Uterus (tissue), 4 donors: ENCODE results near the gene HIPK2. TPM values are rescaled to one million over a fixed set of nuclear protein-coding genes. Genes with fewer than 3 reads are reported as not detected.

Experiments
- DNase-seq, 2 donors: peaks; one replicate each; pipeline ENCODE4 v3.0.0-alpha.2; 2019 to 2020
- H3K27ac ChIP-seq, 2 donors: fragments of 200-600 bp; sonication (generic); 1 replicate in 1 of 2; 2 replicates in 1 of 2; pipeline ENCODE4 v1.5.1; 2016 to 2018
- H3K27me3 ChIP-seq, 2 donors: fragments of 200-600 bp; sonication (generic); one replicate each; pipeline ENCODE4 v1.5.1; 2018 to 2019; ENCODE audit warnings: control low read depth in 1 of 2
- H3K36me3 ChIP-seq, 2 donors: fragments of 200-600 bp; sonication (generic); one replicate each; pipeline ENCODE4 v1.5.1; 2019; ENCODE audit warnings: control low read depth in 1 of 2
- H3K4me1 ChIP-seq, 2 donors: fragments of 200-600 bp; sonication (generic); one replicate each; pipeline ENCODE4 v1.5.1; 2018 to 2019; ENCODE audit warnings: control low read depth in 1 of 2
- H3K4me3 ChIP-seq, 2 donors: fragments of 200-600 bp; sonication (generic); 1 replicate in 1 of 2; 2 replicates in 1 of 2; pipeline ENCODE4 v1.5.1; 2018 to 2019; ENCODE audit warnings: mild to moderate bottlenecking in 1 of 2
- H3K9me3 ChIP-seq, 2 donors: fragments of 200-600 bp; sonication (generic); one replicate each; pipeline ENCODE4 v1.5.1; 2019; ENCODE audit warnings: control low read depth in 1 of 2
- POLR2A ChIP-seq, 2 donors: fragments of 450-650 bp; IDR thresholded peaks; one replicate each; pipeline ENCODE4 v1.6.1; 2016; ENCODE audit warnings: antibody characterized with exemption in 2 of 2, mild to moderate bottlenecking in 1 of 2, moderate library complexity in 1 of 2
- intact Hi-C: fragments of 100-400 bp; cut with DNase I; formaldehyde crosslinking; loops from one replicate; pipeline ENCODE4 v1.15.1; 2023; ENCODE audit warnings: low total_unique reads
- total RNA-seq, 4 donors: library from RNA; depleted of rRNA in 3 of 4; stranded (reverse); fragments of >200 nt in 3 of 4; gene quantifications; one replicate each; pipeline versions ENCODE4 v1.1.0 to v1.2.4, GENCODE V29; 2014 to 2023
- TF ChIP-seq, protein P1 (sequence below), 4 experiments: fragments of 200-600 bp in 2 of 4; fragments of 450-650 bp in 2 of 4; sonication (generic) in 2 of 4; IDR thresholded peaks; one replicate each; pipeline ENCODE4 v1.5.1; 2016 to 2019; ENCODE audit warnings: antibody characterized with exemption in 4 of 4, mild to moderate bottlenecking in 2 of 4, moderate library complexity in 1 of 4
- donor health status: DM: yes; HTN: yes; CAD: no.

Gene HIPK2
- total RNA-seq, 4 donors from 2014 or later, result 9.4 to 65.8 (median 19.2) TPM

DNA sequence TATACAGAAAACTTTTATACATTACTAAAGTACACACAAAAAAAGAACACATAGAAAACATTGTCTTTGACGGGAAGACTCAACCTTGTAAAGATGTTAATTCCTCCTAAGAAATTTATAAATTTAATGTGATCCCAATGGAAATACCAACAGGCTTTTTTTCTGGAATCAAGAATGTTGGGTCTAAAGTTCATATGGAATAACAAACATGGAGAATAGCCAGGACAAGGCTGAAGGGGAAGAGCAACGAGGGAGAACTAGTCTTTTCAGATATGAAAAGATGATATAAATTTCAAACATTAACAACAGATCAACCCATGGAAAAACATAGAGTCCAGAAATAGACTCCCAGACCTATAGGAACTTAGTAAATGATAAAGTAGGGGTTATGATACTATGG is 19.8 kb downstream of the HIPK2 start:
- TF ChIP-seq, protein P1, sequence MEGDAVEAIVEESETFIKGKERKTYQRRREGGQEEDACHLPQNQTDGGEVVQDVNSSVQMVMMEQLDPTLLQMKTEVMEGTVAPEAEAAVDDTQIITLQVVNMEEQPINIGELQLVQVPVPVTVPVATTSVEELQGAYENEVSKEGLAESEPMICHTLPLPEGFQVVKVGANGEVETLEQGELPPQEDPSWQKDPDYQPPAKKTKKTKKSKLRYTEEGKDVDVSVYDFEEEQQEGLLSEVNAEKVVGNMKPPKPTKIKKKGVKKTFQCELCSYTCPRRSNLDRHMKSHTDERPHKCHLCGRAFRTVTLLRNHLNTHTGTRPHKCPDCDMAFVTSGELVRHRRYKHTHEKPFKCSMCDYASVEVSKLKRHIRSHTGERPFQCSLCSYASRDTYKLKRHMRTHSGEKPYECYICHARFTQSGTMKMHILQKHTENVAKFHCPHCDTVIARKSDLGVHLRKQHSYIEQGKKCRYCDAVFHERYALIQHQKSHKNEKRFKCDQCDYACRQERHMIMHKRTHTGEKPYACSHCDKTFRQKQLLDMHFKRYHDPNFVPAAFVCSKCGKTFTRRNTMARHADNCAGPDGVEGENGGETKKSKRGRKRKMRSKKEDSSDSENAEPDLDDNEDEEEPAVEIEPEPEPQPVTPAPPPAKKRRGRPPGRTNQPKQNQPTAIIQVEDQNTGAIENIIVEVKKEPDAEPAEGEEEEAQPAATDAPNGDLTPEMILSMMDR (IDR thresholded peaks at IDR 0.05), result no peak
- no peak for TF ChIP-seq POLR2A (IDR thresholded peaks at IDR 0.05)
- DNase-seq, result no peak
- H3K9me3 ChIP-seq, result no peaks in the 10 kb centered on the region
- H3K27ac ChIP-seq, result no peak overlapping the region
- H3K36me3 ChIP-seq, result no peaks in the 10 kb centered on the region
- intact Hi-C loops, result no loop called here
- no peaks in the 10 kb centered on the region for H3K4me1 ChIP-seq
- H3K27me3 ChIP-seq, result no peaks in the 10 kb centered on the region
- no peak overlapping the region for H3K4me3 ChIP-seq

DNA sequence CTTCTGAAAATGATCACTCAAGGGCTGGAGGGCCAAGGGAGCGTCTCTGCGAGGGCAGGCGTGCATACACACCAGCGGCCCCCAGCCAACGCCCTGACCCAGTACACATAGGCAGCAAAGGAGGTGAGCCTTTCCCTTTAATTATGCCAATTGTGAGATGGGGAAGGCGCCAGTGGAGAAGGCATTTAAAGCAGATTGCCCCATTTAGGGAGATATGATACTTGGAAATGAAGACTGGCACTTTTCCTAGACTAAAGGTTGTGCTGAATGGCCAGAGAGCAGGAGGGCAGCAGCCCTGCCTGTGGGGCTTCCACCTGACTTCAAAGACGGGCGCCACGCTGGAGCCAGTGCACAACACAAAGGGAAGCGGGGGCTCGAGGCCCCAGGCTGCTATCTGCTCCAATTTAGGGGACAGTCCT is 24.1 kb downstream of the HIPK2 start:
- no peaks in the 10 kb centered on the region for H3K36me3 ChIP-seq
- TF ChIP-seq, protein P1 (IDR thresholded peaks at IDR 0.05), result no peak
- TF ChIP-seq POLR2A (IDR thresholded peaks at IDR 0.05), result no peak

GRCh38 chr7:139753081-139753692 is 24.6 kb downstream of the HIPK2 start:
- H3K4me1 ChIP-seq, result peaks cover 0 to 5% of the 10 kb centered on the region in 2 donors
- no peak overlapping the region for H3K4me3 ChIP-seq
- intact Hi-C loops, result no loop called here
- no peaks in the 10 kb centered on the region for H3K27me3 ChIP-seq
- no peaks in the 10 kb centered on the region for H3K9me3 ChIP-seq
- no peak for TF ChIP-seq POLR2A (IDR thresholded peaks at IDR 0.05)
- TF ChIP-seq, protein P1 (IDR thresholded peaks at IDR 0.05), result no peak
- no peak for DNase-seq
- H3K36me3 ChIP-seq, result no peaks in the 10 kb centered on the region
- no peak overlapping the region for H3K27ac ChIP-seq

More for the DNA sequence above, 24.1 kb downstream of the HIPK2 start:
- H3K27me3 ChIP-seq, result no peaks in the 10 kb centered on the region
- H3K4me3 ChIP-seq, result no peak overlapping the region
- no peaks in the 10 kb centered on the region for H3K9me3 ChIP-seq
- H3K27ac ChIP-seq, result no peak overlapping the region
- intact Hi-C loops, result no loop called here
- no peak for DNase-seq
- peaks cover 0 to 2% of the 10 kb centered on the region in 2 donors for H3K4me1 ChIP-seq

GRCh38 chr7:139752604-139753003 is 25.2 kb downstream of the HIPK2 start:
- H3K4me3 ChIP-seq, result no peak overlapping the region
- intact Hi-C loops, result no loop called here
- TF ChIP-seq POLR2A (IDR thresholded peaks at IDR 0.05), result no peak
- TF ChIP-seq, protein P1 (IDR thresholded peaks at IDR 0.05), result no peak
- H3K36me3 ChIP-seq, result no peaks in the 10 kb centered on the region
- H3K27me3 ChIP-seq, result no peaks in the 10 kb centered on the region
- H3K27ac ChIP-seq, result no peak overlapping the region
- H3K4me1 ChIP-seq, result peaks cover 0 to 5% of the 10 kb centered on the region in 2 donors
- H3K9me3 ChIP-seq, result no peaks in the 10 kb centered on the region
- no peak for DNase-seq

GRCh38 chr7:139752148-139752547 is 25.6 kb downstream of the HIPK2 start:
- Histone ChIP-seq H3K4me3 (no peak overlapping the region), H3K27me3 (no peaks in the 10 kb centered on the region), H3K4me1 (peaks cover 0 to 5% of the 10 kb centered on the region in 2 donors), H3K9me3 (no peaks in the 10 kb centered on the region), H3K27ac (no peak overlapping the region), H3K36me3 (no peaks in the 10 kb centered on the region)
- TF ChIP-seq, protein P1 (IDR thresholded peaks at IDR 0.05), result no peak
- TF ChIP-seq POLR2A (IDR thresholded peaks at IDR 0.05), result no peak
- intact Hi-C loops, result no loop called here
- no peak for DNase-seq
